ENCODE data around the gene SLC1A2.

The SLC1A2 gene

DNA sequence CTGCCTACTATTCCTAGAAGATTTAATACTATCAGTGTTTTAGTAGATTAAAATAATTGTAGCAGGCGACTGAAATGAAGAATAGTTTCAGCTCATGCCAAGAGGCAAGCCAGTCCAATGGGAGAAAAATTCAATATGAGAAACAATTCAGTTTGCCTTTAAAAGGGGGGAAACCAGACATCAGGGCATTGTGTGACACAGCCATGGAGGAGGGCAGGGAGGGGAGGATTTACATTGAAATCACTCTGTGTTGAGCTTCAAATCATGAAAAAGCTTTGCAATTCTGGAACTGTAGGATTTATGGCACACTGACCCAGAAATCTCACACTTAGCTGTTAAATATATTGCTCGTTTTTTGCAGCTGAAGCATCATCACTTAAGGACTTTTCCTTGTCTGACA lies 4.6 kb downstream of the SLC1A2 start:
- no peak overlapping the region for H3K4me3 ChIP-seq (ENCODE audit: low read length, poor library complexity, severe bottlenecking)
- no peak overlapping the region for H2AFZ ChIP-seq (ENCODE audit: low read length)
- TF ChIP-seq, protein P1, sequence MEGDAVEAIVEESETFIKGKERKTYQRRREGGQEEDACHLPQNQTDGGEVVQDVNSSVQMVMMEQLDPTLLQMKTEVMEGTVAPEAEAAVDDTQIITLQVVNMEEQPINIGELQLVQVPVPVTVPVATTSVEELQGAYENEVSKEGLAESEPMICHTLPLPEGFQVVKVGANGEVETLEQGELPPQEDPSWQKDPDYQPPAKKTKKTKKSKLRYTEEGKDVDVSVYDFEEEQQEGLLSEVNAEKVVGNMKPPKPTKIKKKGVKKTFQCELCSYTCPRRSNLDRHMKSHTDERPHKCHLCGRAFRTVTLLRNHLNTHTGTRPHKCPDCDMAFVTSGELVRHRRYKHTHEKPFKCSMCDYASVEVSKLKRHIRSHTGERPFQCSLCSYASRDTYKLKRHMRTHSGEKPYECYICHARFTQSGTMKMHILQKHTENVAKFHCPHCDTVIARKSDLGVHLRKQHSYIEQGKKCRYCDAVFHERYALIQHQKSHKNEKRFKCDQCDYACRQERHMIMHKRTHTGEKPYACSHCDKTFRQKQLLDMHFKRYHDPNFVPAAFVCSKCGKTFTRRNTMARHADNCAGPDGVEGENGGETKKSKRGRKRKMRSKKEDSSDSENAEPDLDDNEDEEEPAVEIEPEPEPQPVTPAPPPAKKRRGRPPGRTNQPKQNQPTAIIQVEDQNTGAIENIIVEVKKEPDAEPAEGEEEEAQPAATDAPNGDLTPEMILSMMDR (conservative IDR thresholded peaks at IDR 0.05; ENCODE audit: low read length), result no peak
- TF ChIP-seq EZH2phosphoT487 (IDR thresholded peaks at IDR 0.05; ENCODE audit: borderline replicate concordance), result no peak
- H3K4me2 ChIP-seq (ENCODE audit: low read depth, low read length, poor library complexity, severe bottlenecking), result no peak overlapping the region
- H3F3A ChIP-seq (ENCODE audit: low read depth), result no peaks in the 10 kb centered on the region
- no peaks in the 10 kb centered on the region for H4K20me1 ChIP-seq (ENCODE audit: insufficient read depth, low read length, poor library complexity, severe bottlenecking)
- H3K36me3 ChIP-seq (ENCODE audit: insufficient read depth, low read length), result no peaks in the 10 kb centered on the region
- H3K9me3 ChIP-seq (ENCODE audit: insufficient read depth, low read depth, low read length), result no peaks in the 10 kb centered on the region
- peaks cover 7% of the 10 kb centered on the region for H3K27me3 ChIP-seq (ENCODE audit: insufficient read depth, low read length, poor library complexity, severe bottlenecking)
- H3K79me2 ChIP-seq (ENCODE audit: insufficient read depth, low read length), result no peaks in the 10 kb centered on the region
- H3K4me1 ChIP-seq (ENCODE audit: insufficient read depth, low read length, poor library complexity, severe bottlenecking), result no peaks in the 10 kb centered on the region
- no peak overlapping the region for H3K9ac ChIP-seq (ENCODE audit: low read depth, low read length, poor library complexity, severe bottlenecking)
- no peaks in the 10 kb centered on the region for H3K9me2 ChIP-seq (replicated peaks; ENCODE audit: low read depth, low read length)

DNA sequence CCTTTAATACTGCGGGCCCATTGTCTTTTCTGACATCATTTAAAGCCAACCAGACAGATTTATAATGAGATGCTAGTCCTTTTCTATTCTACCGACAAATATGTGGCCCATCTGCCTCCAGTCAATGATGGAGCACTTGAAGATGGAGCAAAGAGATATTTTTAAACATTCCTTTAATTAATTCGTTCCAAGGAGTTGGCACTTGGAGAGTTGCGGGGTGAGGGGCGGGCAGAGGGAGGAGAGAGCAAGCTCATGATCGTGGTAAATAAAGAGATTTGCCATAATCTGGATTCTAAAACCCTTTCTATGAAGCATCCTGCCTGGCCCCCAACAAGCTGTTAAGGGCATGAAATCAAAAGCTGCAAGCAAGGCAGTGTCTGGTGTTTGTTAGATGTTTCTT lies 5.0 kb downstream of the SLC1A2 start:
- H3K9me3 ChIP-seq (ENCODE audit: insufficient read depth, low read depth, low read length), result no peaks in the 10 kb centered on the region
- no peak overlapping the region for H3K4me3 ChIP-seq (ENCODE audit: low read length, poor library complexity, severe bottlenecking)
- no peaks in the 10 kb centered on the region for H3K79me2 ChIP-seq (ENCODE audit: insufficient read depth, low read length)
- no peaks in the 10 kb centered on the region for H3K36me3 ChIP-seq (ENCODE audit: insufficient read depth, low read length)
- H3K4me1 ChIP-seq (ENCODE audit: insufficient read depth, low read length, poor library complexity, severe bottlenecking), result no peaks in the 10 kb centered on the region
- no peaks in the 10 kb centered on the region for H3K9me2 ChIP-seq (replicated peaks; ENCODE audit: low read depth, low read length)
- no peak overlapping the region for H3K9ac ChIP-seq (ENCODE audit: low read depth, low read length, poor library complexity, severe bottlenecking)
- peaks cover 7% of the 10 kb centered on the region for H3K27me3 ChIP-seq (ENCODE audit: insufficient read depth, low read length, poor library complexity, severe bottlenecking)
- H3K4me2 ChIP-seq (ENCODE audit: low read depth, low read length, poor library complexity, severe bottlenecking), result no peak overlapping the region
- no peaks in the 10 kb centered on the region for H4K20me1 ChIP-seq (ENCODE audit: insufficient read depth, low read length, poor library complexity, severe bottlenecking)
- H2AFZ ChIP-seq (ENCODE audit: low read length), result no peak overlapping the region
- no peak for TF ChIP-seq EZH2phosphoT487 (IDR thresholded peaks at IDR 0.05; ENCODE audit: borderline replicate concordance)
- TF ChIP-seq, protein P1 (conservative IDR thresholded peaks at IDR 0.05; ENCODE audit: low read length), result no peak
- H3F3A ChIP-seq (ENCODE audit: low read depth), result no peaks in the 10 kb centered on the region

DNA sequence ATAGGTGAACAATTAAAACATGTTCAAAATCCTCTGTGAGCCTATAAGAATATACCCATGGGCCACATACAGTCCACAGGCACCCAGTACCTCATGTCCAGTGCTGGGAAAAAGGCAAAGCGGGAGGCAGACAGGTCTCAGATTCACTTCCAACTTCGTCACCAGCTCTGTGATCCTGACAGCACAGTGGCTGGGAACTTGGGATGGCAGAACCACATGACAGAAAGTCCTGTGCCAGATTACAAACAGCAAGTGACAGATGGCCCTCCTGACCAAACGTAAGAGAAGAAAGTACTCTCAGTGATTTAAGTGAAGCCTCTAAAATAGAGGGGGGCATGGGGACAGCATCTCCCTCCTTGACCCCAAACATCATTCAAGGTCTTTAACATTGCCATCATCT lies 5.8 kb downstream of the SLC1A2 start:
- Histone ChIP-seq H4K20me1 (ENCODE audit: insufficient read depth, low read length, poor library complexity, severe bottlenecking) (no peaks in the 10 kb centered on the region), H3F3A (ENCODE audit: low read depth) (no peaks in the 10 kb centered on the region), H3K9me2 (replicated peaks; ENCODE audit: low read depth, low read length) (no peaks in the 10 kb centered on the region), H3K9me3 (ENCODE audit: insufficient read depth, low read depth, low read length) (no peaks in the 10 kb centered on the region), H3K79me2 (ENCODE audit: insufficient read depth, low read length) (no peaks in the 10 kb centered on the region), H3K4me2 (ENCODE audit: low read depth, low read length, poor library complexity, severe bottlenecking) (no peak overlapping the region), H3K36me3 (ENCODE audit: insufficient read depth, low read length) (no peaks in the 10 kb centered on the region), H3K4me1 (ENCODE audit: insufficient read depth, low read length, poor library complexity, severe bottlenecking) (no peaks in the 10 kb centered on the region), H3K27me3 (ENCODE audit: insufficient read depth, low read length, poor library complexity, severe bottlenecking) (peaks cover 7% of the 10 kb centered on the region), H3K4me3 (ENCODE audit: low read length, poor library complexity, severe bottlenecking) (no peak overlapping the region), H3K9ac (ENCODE audit: low read depth, low read length, poor library complexity, severe bottlenecking) (no peak overlapping the region), H2AFZ (ENCODE audit: low read length) (no peak overlapping the region)
- TF ChIP-seq, protein P1 (conservative IDR thresholded peaks at IDR 0.05; ENCODE audit: low read length), result no peak
- TF ChIP-seq EZH2phosphoT487 (IDR thresholded peaks at IDR 0.05; ENCODE audit: borderline replicate concordance), result no peak

All from Loucy (cell line).